Measurements from ENCODE around the gene TSC1. TPM values are rescaled to one million over a fixed set of nuclear protein-coding genes. Genes with fewer than 3 reads are reported as not detected.

Gene TSC1
- total and polyA plus RNA-seq, 10 of the 15 experiments (the other 5 are each of a cell fraction or from before 2014, with no cell fraction given) = 4.0 to 48.0 (median 14.9) TPM

GRCh38 chr9:132880324-132880661 lies 64.1 kb downstream of the TSC1 start:
- H3K27ac ChIP-seq (ENCODE audit: control insufficient read depth, insufficient read depth) = no peak overlapping the region
- H3K4me3 ChIP-seq = no peak overlapping the region
- in situ Hi-C loops (cut with MboI) = no loop called here
- no peaks in the 10 kb centered on the region for H3K36me3 ChIP-seq (ENCODE audit: control insufficient read depth in 2 of 2, insufficient read depth in 2 of 2, low read length in 1 of 2)
- 83% methylated on average over 7 of the region's 7 CpGs for WGBS (ENCODE audit: insufficient coverage, insufficient replicate concordance, low lambda C conversion rate, missing lambda C conversion rate)
- POLR2A ChIA-PET = no interaction called here
- no peaks in the 10 kb centered on the region for H3K9me3 ChIP-seq (replicated peaks; ENCODE audit: control insufficient read depth, insufficient read depth, low read length)
- SMC1A ChIA-PET (ENCODE audit: uncharacterized antibody, unreplicated experiment) = interaction anchor here (0.7 kb wide), 1 partner anchor 14 kb away, joined by 3 read pairs; no protein-coding TSS in a partner anchor
- intact Hi-C loops (cut with micrococcal nuclease; ENCODE audit: unreplicated experiment) = no loop called here
- ATAC-seq (no peak), FAIRE-seq (no peak), DNase-seq (ENCODE audit: low read depth, low spot score) (no peak)
- H3K79me2 ChIP-seq (ENCODE audit: control insufficient read depth, insufficient read depth, low read length) = no peaks in the 10 kb centered on the region
- H3K27me3 ChIP-seq (replicated peaks in 1 of 2; ENCODE audit: control insufficient read depth in 2 of 2, insufficient read depth in 2 of 2, low read length in 1 of 2) = 0 out of 4 replicates have a peak, but pooled peaks cover 0 to 4% of the 10 kb centered on the region in 2 experiments
- H3K4me1 ChIP-seq (ENCODE audit: control insufficient read depth, insufficient read depth, low read length) = no peaks in the 10 kb centered on the region
- H2AFZ ChIP-seq (ENCODE audit: control insufficient read depth, low read depth, low read length) = no peak overlapping the region
- H3K4me2 ChIP-seq (ENCODE audit: control insufficient read depth, insufficient read depth) = no peak overlapping the region
- no peaks in the 10 kb centered on the region for H4K20me1 ChIP-seq (ENCODE audit: control insufficient read depth, insufficient read depth)
- CTCF ChIA-PET = interaction anchor here (6.1 kb wide), 1 partner anchor 21 kb away, joined by 32 read pairs; no protein-coding TSS in a partner anchor
- RAD21 ChIA-PET (ENCODE audit: unreplicated experiment) = no interaction called here
- H3K9ac ChIP-seq (ENCODE audit: control insufficient read depth, insufficient read depth, low read length) = no peak overlapping the region
- TF ChIP-seq ZNF274 (IDR thresholded peaks at IDR 0.05; ENCODE audit: insufficient read depth, insufficient read length) (no peak), IRF4 (IDR thresholded peaks at IDR 0.05; ENCODE audit: low read depth, low read length) (no peak), EZH2 (IDR thresholded peaks at IDR 0.05; ENCODE audit: borderline replicate concordance, control insufficient read depth, low read depth, low read length) (no peak), SMARCA5 (IDR thresholded peaks at IDR 0.05) (no peak), ESRRA (IDR thresholded peaks at IDR 0.05; ENCODE audit: low read length) (no peak), RFX5 (IDR thresholded peaks at IDR 0.05; ENCODE audit: low read depth, low read length) (no peak), ZZZ3 (IDR thresholded peaks at IDR 0.05; ENCODE audit: control insufficient read depth, insufficient read length, low read depth) (no peak), RAD51 (IDR thresholded peaks at IDR 0.05) (no peak), TBL1XR1 (IDR thresholded peaks at IDR 0.05; ENCODE audit: low read depth, low read length) (no peak), EP300 (IDR thresholded peaks at IDR 0.05; ENCODE audit: borderline replicate concordance in 1 of 2, control insufficient read depth in 1 of 2, low read depth in 2 of 2, low read length in 2 of 2) (no peak), MEF2A (IDR thresholded peaks at IDR 0.05; ENCODE audit: insufficient read depth, low read depth, low read length) (no peak), KDM1A (IDR thresholded peaks at IDR 0.05; ENCODE audit: borderline replicate concordance) (no peak), MTA2 (IDR thresholded peaks at IDR 0.05; ENCODE audit: low read depth) (no peak), ELK1 (IDR thresholded peaks at IDR 0.05; ENCODE audit: low read depth, low read length) (no peak), TAF1 (IDR thresholded peaks at IDR 0.05; ENCODE audit: borderline replicate concordance, low read depth, low read length) (no peak)
- TF ChIP-seq, protein P1, sequence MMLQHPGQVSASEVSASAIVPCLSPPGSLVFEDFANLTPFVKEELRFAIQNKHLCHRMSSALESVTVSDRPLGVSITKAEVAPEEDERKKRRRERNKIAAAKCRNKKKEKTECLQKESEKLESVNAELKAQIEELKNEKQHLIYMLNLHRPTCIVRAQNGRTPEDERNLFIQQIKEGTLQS (IDR thresholded peaks at IDR 0.05; ENCODE audit: borderline replicate concordance, extremely low read depth, low read depth, low read length) = no peak
- BruUV-seq (replicated peaks) = no TSS peak
